ENCODE data around the gene PAIP2B. TPM values are rescaled to one million over a fixed set of nuclear protein-coding genes. Genes with fewer than 3 reads are reported as not detected.

Gene PAIP2B
- total RNA-seq, 4 donors from 2014 or later: 6.5 to 13.9 (median 9.9) TPM

GRCh38 chr2:71150082-71150816, 76.7 kb downstream of the PAIP2B start:
- TF ChIP-seq CTCF (IDR thresholded peaks at IDR 0.05) (no peak), POLR2A (IDR thresholded peaks at IDR 0.05) (no peak)
- H3K4me1 ChIP-seq: peaks cover 0 to 9% (median 0%) of the 10 kb centered on the region in 3 donors
- H3K4me3 ChIP-seq: no peak overlapping the region
- no peaks in the 10 kb centered on the region for H3K9me3 ChIP-seq
- DNase-seq: no peak
- WGBS, 2 donors: 33 to 34% methylated on average over 3 of the region's 3 CpGs
- intact Hi-C loops (cut with DNase I): no loop called here
- no peaks in the 10 kb centered on the region for H3K27me3 ChIP-seq
- no peak overlapping the region for H3K27ac ChIP-seq
- peaks cover 14 to 57% (median 37%) of the 10 kb centered on the region in 3 donors for H3K36me3 ChIP-seq

GRCh38 chr2:71148506-71149063, 78.3 kb downstream of the PAIP2B start:
- H3K36me3 ChIP-seq: peaks cover 24 to 73% (median 45%) of the 10 kb centered on the region in 3 donors
- intact Hi-C loops (cut with DNase I): no loop called here
- H3K9me3 ChIP-seq: no peaks in the 10 kb centered on the region
- H3K27me3 ChIP-seq: no peaks in the 10 kb centered on the region
- no peak overlapping the region for H3K4me3 ChIP-seq
- H3K27ac ChIP-seq: no peak overlapping the region
- 88 to 100% methylated on average over 1 to 2 of the region's 2 CpGs for WGBS, 2 donors
- no peak for TF ChIP-seq POLR2A (IDR thresholded peaks at IDR 0.05)
- TF ChIP-seq CTCF (IDR thresholded peaks at IDR 0.05): no peak
- no peak for DNase-seq
- H3K4me1 ChIP-seq: peaks cover 0 to 9% (median 0%) of the 10 kb centered on the region in 3 donors

- Histone ChIP-seq H3K4me3 (no peak overlapping the region), H3K9me3 (no peaks in the 10 kb centered on the region), H3K27ac (no peak overlapping the region), H3K36me3 (peaks cover 23 to 100% (median 56%) of the 10 kb centered on the region in 3 donors), H3K27me3 (no peaks in the 10 kb centered on the region), H3K4me1 (no peaks in the 10 kb centered on the region)
- TF ChIP-seq CTCF (IDR thresholded peaks at IDR 0.05) (no peak), POLR2A (IDR thresholded peaks at IDR 0.05) (no peak)
- no peak for DNase-seq
- 83 to 90% methylated on average over 3 of the region's 3 CpGs for WGBS, 2 donors
- intact Hi-C loops (cut with DNase I): no loop called here
These were observed 83.1 kb downstream of the PAIP2B start for GRCh38 chr2:71143782-71144181.

GRCh38 chr2:71136174-71136573, 90.7 kb downstream of the PAIP2B start:
- intact Hi-C loops (cut with DNase I): no loop called here
- peaks cover 0 to 22% (median 10%) of the 10 kb centered on the region in 3 donors for H3K4me1 ChIP-seq
- 59 to 69% methylated on average over 3 of the region's 3 CpGs for WGBS, 2 donors
- no peak overlapping the region for H3K4me3 ChIP-seq
- no peak for TF ChIP-seq POLR2A (IDR thresholded peaks at IDR 0.05)
- no peak for TF ChIP-seq CTCF (IDR thresholded peaks at IDR 0.05)
- DNase-seq: no peak
- no peaks in the 10 kb centered on the region for H3K27me3 ChIP-seq
- H3K9me3 ChIP-seq: no peaks in the 10 kb centered on the region
- H3K36me3 ChIP-seq: peaks cover 0 to 86% (median 39%) of the 10 kb centered on the region in 3 donors
- no peak overlapping the region for H3K27ac ChIP-seq

- intact Hi-C loops (cut with DNase I): no loop called here
- Histone ChIP-seq H3K36me3 (peaks cover 0 to 60% (median 21%) of the 10 kb centered on the region in 3 donors), H3K4me1 (peaks cover 7 to 33% (median 18%) of the 10 kb centered on the region in 3 donors), H3K4me3 (no peak overlapping the region), H3K27me3 (no peaks in the 10 kb centered on the region), H3K27ac (no peak overlapping the region), H3K9me3 (no peaks in the 10 kb centered on the region)
- no peak for TF ChIP-seq CTCF (IDR thresholded peaks at IDR 0.05)
- no peak for TF ChIP-seq POLR2A (IDR thresholded peaks at IDR 0.05)
- no peak for DNase-seq
These were observed 93.3 kb downstream of the PAIP2B start for GRCh38 chr2:71133603-71134002.

Measured in esophagus squamous epithelium (tissue), 5 donors.